OCI-LY7 (cell line): ENCODE measurements around the gene CDKL1. TPM values are rescaled to one million over a fixed set of nuclear protein-coding genes. Genes with fewer than 3 reads are reported as not detected.

ENCODE experiments used
- BruUV-seq: library from RNA; stranded (reverse); fragments of 400-500 nt; replicated peaks from 2 replicates; lab custom pipeline; 2021; lab: Mats Ljungman, UMichigan
- CTCF ChIA-PET: fragments of 300-600 bp; sonication (Branson Sonifier 250); formaldehyde crosslinking; loops from one replicate; lab custom pipeline; 2022; ENCODE audit warnings: antibody characterized with exemption; ENCODE audit not compliant: unreplicated experiment; lab: Charles Lee
- POLR2A ChIA-PET: fragments of 300-600 bp; sonication (Branson Sonifier 250); formaldehyde crosslinking; loops from one replicate; lab custom pipeline; 2022; ENCODE audit warnings: antibody characterized with exemption; lab: Charles Lee
- DNase-seq: peaks from one replicate; pipeline ENCODE4 v3.0.0-alpha.2; 2015; ENCODE audit warnings: low spot score
- H2AFZ ChIP-seq: fragments of 200-600 bp; sonication (generic), shearing (Covaris generic); 2 replicates; pipeline ENCODE4 v1.6.1; 2014; ENCODE audit warnings: mild to moderate bottlenecking, antibody characterized with exemption, low read length, moderate library complexity
- H3K27ac ChIP-seq: fragments of 200-600 bp; sonication (generic); 2 replicates; pipeline ENCODE4 v1.5.1; 2014; ENCODE audit warnings: mixed run types, low read depth, mild to moderate bottlenecking, moderate library complexity, low read length, inconsistent platforms; ENCODE audit not compliant: poor library complexity, severe bottlenecking
- H3K36me3 ChIP-seq: fragments of 200-600 bp; sonication (generic); 2 replicates; pipeline ENCODE4 v1.6.1; 2014; ENCODE audit warnings: mild to moderate bottlenecking, antibody characterized with exemption, low read length, moderate library complexity, mixed read lengths; ENCODE audit not compliant: insufficient read depth
- H3K4me1 ChIP-seq: fragments of 200-600 bp; sonication (generic); 2 replicates; pipeline ENCODE4 v1.5.1; 2014; ENCODE audit warnings: mild to moderate bottlenecking, low read length; ENCODE audit not compliant: insufficient read depth, poor library complexity, severe bottlenecking
- H3K4me2 ChIP-seq: fragments of 200-600 bp; sonication (generic); 2 replicates; pipeline ENCODE4 v1.6.1; 2014; ENCODE audit warnings: mild to moderate bottlenecking, low read length
- H3K4me3 ChIP-seq: fragments of 200-600 bp; sonication (generic); 2 replicates; pipeline ENCODE4 v1.5.1; 2014; ENCODE audit warnings: mild to moderate bottlenecking, low read depth, low read length; ENCODE audit not compliant: poor library complexity, severe bottlenecking
- H3K79me2 ChIP-seq: fragments of 200-600 bp; sonication (generic); 2 replicates; pipeline ENCODE4 v1.6.1; 2016; ENCODE audit warnings: low read depth, mild to moderate bottlenecking, low read length, moderate library complexity, mixed read lengths; ENCODE audit not compliant: insufficient read depth
- H3K9me2 ChIP-seq: fragments of 200-600 bp; sonication (generic); 2 replicates; pipeline ENCODE4 v1.6.1; 2016; ENCODE audit warnings: mild to moderate bottlenecking, low read length, mixed read lengths; ENCODE audit not compliant: insufficient read depth
- H3K9me3 ChIP-seq: fragments of 200-600 bp; sonication (generic); 2 replicates; pipeline ENCODE4 v1.6.1; 2014; ENCODE audit warnings: mild to moderate bottlenecking, mixed run types, low read length, mixed read lengths
- H4K20me1 ChIP-seq: fragments of 200-600 bp; sonication (generic); 2 replicates; pipeline ENCODE4 v1.6.1; 2014; ENCODE audit warnings: mild to moderate bottlenecking, antibody characterized with exemption, low read length, moderate library complexity, mixed read lengths; ENCODE audit not compliant: insufficient read depth
- EZH2phosphoT487 ChIP-seq: fragments of 200-600 bp; sonication (generic); IDR thresholded peaks from 2 replicates; pipeline ENCODE4 v1.6.1; 2018; ENCODE audit warnings: low read depth, borderline replicate concordance, mild to moderate bottlenecking, mixed run types, antibody characterized with exemption, low read length, moderate library complexity, mixed read lengths
- intact Hi-C: fragments of 100-400 bp; cut with micrococcal nuclease; formaldehyde crosslinking; loops from one replicate; pipeline ENCODE4 v1.10.0; 2022; ENCODE audit not compliant: unreplicated experiment
- total RNA-seq, 2 experiments: library from RNA; depleted of rRNA in 1 of 2; stranded (reverse); fragments of >200 nt in 1 of 2; shearing (Covaris generic) in 1 of 2; gene quantifications; 2 replicates each; pipeline ENCODE4 v1.2.3, GENCODE V29; 2014 to 2022
- TF ChIP-seq, protein P1 (sequence below): fragments of 200-600 bp; sonication (generic); conservative IDR thresholded peaks from 2 replicates; pipeline ENCODE4 v1.5.1; 2014; ENCODE audit warnings: mild to moderate bottlenecking, antibody characterized with exemption, low read length, moderate library complexity, mixed read lengths

CDKL1 gene
- total RNA-seq, 2 experiments from 2014 or later = 0.09 to 0.36 TPM

DNA sequence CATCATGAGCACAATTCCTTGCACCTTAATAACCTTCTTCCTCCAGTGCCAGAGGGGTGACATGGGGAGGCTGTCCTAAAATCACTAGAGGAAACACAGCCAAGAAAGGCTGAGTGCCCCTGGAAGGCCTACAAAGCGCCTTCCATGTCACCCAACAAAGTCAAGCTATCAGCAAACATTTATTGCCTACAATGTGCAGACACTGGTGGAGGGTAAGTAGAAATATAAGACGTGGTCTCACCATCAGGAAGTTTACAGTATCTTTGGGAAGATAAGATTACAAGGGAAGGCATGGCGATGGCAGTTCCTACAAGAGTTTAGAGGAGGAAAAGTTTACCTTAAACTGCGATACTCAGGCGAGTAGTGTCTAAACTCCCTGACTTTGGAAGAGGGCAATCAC lies 56.6 kb downstream of the CDKL1 start:
- no peaks in the 10 kb centered on the region for H4K20me1 ChIP-seq
- H3K36me3 ChIP-seq = no peaks in the 10 kb centered on the region
- intact Hi-C loops = no loop called here
- no peak for TF ChIP-seq EZH2phosphoT487
- TF ChIP-seq, protein P1, sequence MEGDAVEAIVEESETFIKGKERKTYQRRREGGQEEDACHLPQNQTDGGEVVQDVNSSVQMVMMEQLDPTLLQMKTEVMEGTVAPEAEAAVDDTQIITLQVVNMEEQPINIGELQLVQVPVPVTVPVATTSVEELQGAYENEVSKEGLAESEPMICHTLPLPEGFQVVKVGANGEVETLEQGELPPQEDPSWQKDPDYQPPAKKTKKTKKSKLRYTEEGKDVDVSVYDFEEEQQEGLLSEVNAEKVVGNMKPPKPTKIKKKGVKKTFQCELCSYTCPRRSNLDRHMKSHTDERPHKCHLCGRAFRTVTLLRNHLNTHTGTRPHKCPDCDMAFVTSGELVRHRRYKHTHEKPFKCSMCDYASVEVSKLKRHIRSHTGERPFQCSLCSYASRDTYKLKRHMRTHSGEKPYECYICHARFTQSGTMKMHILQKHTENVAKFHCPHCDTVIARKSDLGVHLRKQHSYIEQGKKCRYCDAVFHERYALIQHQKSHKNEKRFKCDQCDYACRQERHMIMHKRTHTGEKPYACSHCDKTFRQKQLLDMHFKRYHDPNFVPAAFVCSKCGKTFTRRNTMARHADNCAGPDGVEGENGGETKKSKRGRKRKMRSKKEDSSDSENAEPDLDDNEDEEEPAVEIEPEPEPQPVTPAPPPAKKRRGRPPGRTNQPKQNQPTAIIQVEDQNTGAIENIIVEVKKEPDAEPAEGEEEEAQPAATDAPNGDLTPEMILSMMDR = no peak
- no peaks in the 10 kb centered on the region for H3K79me2 ChIP-seq
- H3K9me2 ChIP-seq = no peaks in the 10 kb centered on the region
- POLR2A ChIA-PET = no interaction called here
- no peak overlapping the region for H2AFZ ChIP-seq
- CTCF ChIA-PET = no interaction called here
- H3K9me3 ChIP-seq = no peaks in the 10 kb centered on the region
- no peaks in the 10 kb centered on the region for H3K4me1 ChIP-seq
- DNase-seq = no peak
- H3K4me2 ChIP-seq = no peak overlapping the region
- H3K27ac ChIP-seq = no peak overlapping the region
- H3K4me3 ChIP-seq = no peak overlapping the region
- BruUV-seq = no TSS peak

DNA sequence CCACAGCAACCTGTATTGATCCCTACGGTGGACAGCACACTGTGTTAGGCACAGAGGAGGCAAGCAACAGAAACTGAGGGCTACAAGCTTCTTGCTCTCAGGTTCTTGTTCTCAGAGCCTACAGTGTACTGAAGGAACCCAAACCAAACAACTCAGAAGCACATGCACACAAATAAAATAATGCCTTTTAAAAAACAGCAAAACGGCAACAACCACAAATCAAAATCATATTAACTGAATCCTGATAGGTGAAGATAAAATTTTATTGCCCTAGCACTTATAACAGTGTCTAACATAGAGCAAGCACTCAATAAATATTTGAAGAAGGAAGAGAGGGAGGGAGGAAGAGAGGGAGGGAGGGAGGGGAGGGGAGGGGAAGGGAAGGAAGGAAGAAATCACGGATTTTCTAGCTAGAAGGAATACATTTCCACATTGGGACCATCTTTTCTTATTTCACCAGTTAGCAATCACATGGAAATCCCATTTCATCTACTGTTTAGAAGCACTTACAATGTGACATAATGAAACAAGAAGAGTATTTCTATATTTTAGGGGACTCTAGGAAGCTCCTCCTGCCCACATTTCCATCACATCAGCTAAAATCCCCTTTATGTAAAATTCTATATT lies 57.4 kb downstream of the CDKL1 start:
- BruUV-seq = no TSS peak
- ChIA-PET CTCF (no interaction called here), POLR2A (no interaction called here)
- no peak overlapping the region for H3K27ac ChIP-seq
- intact Hi-C loops = no loop called here
- H4K20me1 ChIP-seq = no peaks in the 10 kb centered on the region
- H3K9me2 ChIP-seq = no peaks in the 10 kb centered on the region
- no peaks in the 10 kb centered on the region for H3K4me1 ChIP-seq
- no peaks in the 10 kb centered on the region for H3K9me3 ChIP-seq
- no peak overlapping the region for H3K4me2 ChIP-seq
- TF ChIP-seq, protein P1 = no peak
- TF ChIP-seq EZH2phosphoT487 = no peak
- H3K36me3 ChIP-seq = no peaks in the 10 kb centered on the region
- DNase-seq = no peak
- no peak overlapping the region for H2AFZ ChIP-seq
- H3K4me3 ChIP-seq = no peak overlapping the region
- no peaks in the 10 kb centered on the region for H3K79me2 ChIP-seq

DNA sequence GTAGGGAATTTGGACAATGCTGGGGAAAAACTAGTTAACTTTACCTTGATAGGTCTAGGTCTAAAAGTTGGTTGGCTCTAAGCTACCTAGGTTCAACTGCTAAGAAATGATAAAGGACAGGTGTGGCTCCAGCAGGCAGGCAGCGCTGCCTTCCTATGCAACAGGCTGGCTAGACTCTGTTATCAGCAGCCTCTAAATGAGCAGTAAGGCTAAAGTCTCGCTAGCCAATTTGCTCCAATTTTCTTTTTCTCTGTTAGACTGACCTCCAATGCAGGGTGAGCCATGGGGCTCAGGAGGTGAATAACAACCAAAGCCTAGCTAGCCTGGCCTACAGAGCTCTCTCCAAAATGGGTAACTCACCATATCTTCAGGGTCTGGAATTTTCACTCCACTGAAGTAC lies 58.1 kb downstream of the CDKL1 start:
- H3K27ac ChIP-seq = no peak overlapping the region
- intact Hi-C loops = no loop called here
- DNase-seq = no peak
- no peaks in the 10 kb centered on the region for H3K79me2 ChIP-seq
- H3K9me3 ChIP-seq = no peaks in the 10 kb centered on the region
- no peaks in the 10 kb centered on the region for H3K36me3 ChIP-seq
- ChIA-PET CTCF (no interaction called here), POLR2A (no interaction called here)
- H2AFZ ChIP-seq = no peak overlapping the region
- TF ChIP-seq, protein P1 = no peak
- no peak for TF ChIP-seq EZH2phosphoT487
- no peak overlapping the region for H3K4me2 ChIP-seq
- no TSS peak for BruUV-seq
- no peaks in the 10 kb centered on the region for H3K4me1 ChIP-seq
- H3K4me3 ChIP-seq = no peak overlapping the region
- H4K20me1 ChIP-seq = no peaks in the 10 kb centered on the region
- no peaks in the 10 kb centered on the region for H3K9me2 ChIP-seq
